CD4-positive, alpha-beta memory T cell (primary cell): ENCODE results near the gene CLSTN3. TPM values are rescaled to one million over a fixed set of nuclear protein-coding genes. Genes with fewer than 3 reads are reported as not detected.

Source experiments
- CTCF ChIA-PET: fragments of 350-600 bp; sonication (Branson Sonifier 250); formaldehyde crosslinking; loops from one replicate; lab custom pipeline; 2021; ENCODE audit warnings: inconsistent platforms; ENCODE audit not compliant: partially characterized antibody; lab: Charles Lee
- POLR2A ChIA-PET: fragments of 350-600 bp; sonication (Branson Sonifier 250); formaldehyde crosslinking; loops from one replicate; lab custom pipeline; 2021; ENCODE audit not compliant: partially characterized antibody; lab: Charles Lee
- DNase-seq, 5 donors: peaks; one replicate each; pipeline versions ENCODE4 v3.0.0 to v3.0.0-alpha.2; 2020 to 2022; ENCODE audit warnings: mixed read lengths in 1 of 5
- H3K27ac ChIP-seq: one replicate; pipeline ENCODE4 v1.7.0; 2013; ENCODE audit warnings: low read depth, low read length
- H3K27me3 ChIP-seq: 2 replicates; pipeline ENCODE4 v1.7.0; 2013; ENCODE audit warnings: mild to moderate bottlenecking, low read length, moderate library complexity; ENCODE audit not compliant: insufficient read depth
- H3K36me3 ChIP-seq: 2 replicates; pipeline ENCODE4 v1.7.0; 2013; ENCODE audit warnings: mild to moderate bottlenecking, low read length, moderate library complexity; ENCODE audit not compliant: insufficient read depth
- H3K4me1 ChIP-seq: 2 replicates; pipeline ENCODE4 v1.7.0; 2013; ENCODE audit warnings: mild to moderate bottlenecking, low read length, moderate library complexity; ENCODE audit not compliant: insufficient read depth
- H3K4me3 ChIP-seq, 2 donors: one replicate each; pipeline ENCODE4 v1.7.0; 2013; ENCODE audit warnings: low read length in 2 of 2, mild to moderate bottlenecking in 1 of 2
- H3K9me3 ChIP-seq, 2 donors: one replicate each; pipeline ENCODE4 v1.7.0; 2013; ENCODE audit warnings: low read length in 2 of 2, control low read depth in 1 of 2; ENCODE audit not compliant: control insufficient read depth in 1 of 2
- H3K27ac Mint-ChIP-seq, 7 donors: one replicate each; pipeline ENCODE4 v1.8.0; 2020 to 2021; ENCODE audit warnings: mixed read lengths in 7 of 7, mild to moderate bottlenecking in 6 of 7, inconsistent platforms in 3 of 7, moderate library complexity in 3 of 7
- H3K27me3 Mint-ChIP-seq, 2 donors: one replicate each; pipeline ENCODE4 v1.8.0; 2020 to 2021; ENCODE audit warnings: mixed read lengths in 2 of 2
- H3K36me3 Mint-ChIP-seq, 2 donors: one replicate each; pipeline ENCODE4 v1.8.0; 2020 to 2021; ENCODE audit warnings: mixed read lengths in 2 of 2, inconsistent platforms in 1 of 2, mild to moderate bottlenecking in 1 of 2
- H3K4me1 Mint-ChIP-seq, 4 donors: one replicate each; pipeline ENCODE4 v1.8.0; 2020 to 2021; ENCODE audit warnings: mixed read lengths in 4 of 4, mild to moderate bottlenecking in 1 of 4
- H3K4me3 Mint-ChIP-seq, 8 donors: one replicate each; pipeline ENCODE4 v1.8.0; 2020 to 2021; ENCODE audit warnings: mixed read lengths in 8 of 8, mild to moderate bottlenecking in 7 of 8, moderate library complexity in 6 of 8, inconsistent platforms in 3 of 8
- H3K9me3 Mint-ChIP-seq, 8 donors: one replicate each; pipeline ENCODE4 v1.8.0; 2020 to 2021; ENCODE audit warnings: mixed read lengths in 8 of 8, mild to moderate bottlenecking in 5 of 8, inconsistent platforms in 3 of 8, moderate library complexity in 1 of 8
- intact Hi-C: fragments of 100-400 bp; cut with micrococcal nuclease; formaldehyde crosslinking; loops from one replicate; pipeline ENCODE4 v1.15.1; 2023
- polyA plus RNA-seq, 2 donors: library from polyadenylated mRNA; unstranded; fragments of 300-500 nt; fragmentation: Illumina TruSeq; gene quantifications; one replicate each; pipeline ENCODE4 v1.2.3, GENCODE V29; 2021
- total RNA-seq, 2 experiments: library from RNA; stranded (reverse); gene quantifications; one replicate each; pipeline ENCODE4 v1.2.3, GENCODE V29; 2021

CLSTN3 gene
- total RNA-seq (10 to 100 TPM; 50.7 to 58.5 TPM), polyA plus RNA-seq (1 to 10 TPM; 6.7 to 7.5 TPM)

DNA sequence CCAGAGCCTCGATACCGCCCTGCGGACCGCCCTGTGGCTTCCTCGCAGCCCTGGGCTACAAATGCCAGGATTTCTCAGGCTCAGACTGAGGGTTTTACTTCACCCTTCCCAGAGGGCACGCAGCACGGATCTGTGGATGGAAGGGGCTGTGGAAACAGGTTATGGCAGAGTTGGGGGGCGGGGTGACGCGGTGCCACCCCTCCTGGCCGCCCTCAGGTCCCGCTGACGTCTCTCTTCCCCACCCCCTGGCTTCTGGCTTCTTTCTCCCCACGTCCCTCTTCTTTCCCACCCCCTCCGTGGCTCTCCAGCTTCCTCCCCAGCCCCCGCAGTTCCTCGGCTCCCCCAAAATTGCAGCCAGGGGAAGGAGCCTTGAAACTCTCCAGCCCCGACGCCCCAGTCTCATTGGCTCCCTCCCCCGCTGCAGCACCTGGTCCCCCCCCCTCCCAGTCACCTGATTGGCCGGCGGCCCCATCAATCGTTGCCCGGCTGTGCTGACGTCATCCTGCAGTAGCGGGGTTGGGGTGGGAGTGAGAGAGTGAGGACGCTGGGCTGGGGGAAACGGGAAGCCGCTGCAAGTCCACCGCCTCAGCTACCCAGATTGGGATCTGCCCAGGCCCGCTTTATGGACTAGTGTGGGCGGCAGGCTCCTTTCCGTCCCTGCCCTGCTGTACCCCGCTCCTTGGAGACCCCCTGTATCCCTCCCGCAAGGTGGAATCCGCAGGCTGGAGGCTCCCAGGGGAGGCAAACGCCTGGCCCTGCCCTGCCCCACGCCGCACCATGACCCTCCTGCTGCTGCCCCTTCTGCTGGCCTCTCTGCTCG is at the start of gene CLSTN3:
CLSTN3 (plus strand) TSS at position 500 of the 820 bp plus-strand sequence; CDS start at position 778, 278 bp downstream.
- peak within 1 kb of the TSS; percentile 80 for H3K27ac ChIP-seq
- H3K27me3 Mint-ChIP-seq, result no peaks in the 10 kb centered on the region
- peaks cover 24% of the 10 kb centered on the region for H3K4me1 ChIP-seq
- CTCF ChIA-PET, result interaction anchor here (1.1 to 1.8 kb wide), 3 partner anchors 15 to 59 kb away, joined by 3 to 6 read pairs (median 4); partner anchors contain the start of gene PEX5
- peaks cover 23 to 49% (median 29%) of the 10 kb centered on the region in 4 donors for H3K4me1 Mint-ChIP-seq
- H3K9me3 ChIP-seq, result no peaks in the 10 kb centered on the region
- H3K9me3 Mint-ChIP-seq, result no peaks in the 10 kb centered on the region
- peak within 1 kb of the TSS; percentile 94 to 99 (median 97) for H3K27ac Mint-ChIP-seq
- POLR2A ChIA-PET, result interaction anchor here (1.0 to 2.5 kb wide), 4 partner anchors 11 to 186 kb away, joined by 3 to 7 read pairs (median 4); partner anchors contain the start of genes C12orf57 and RNU7-1
- intact Hi-C loops, result loop anchor here (2.0 kb wide), 1 partner anchor 21 kb away; the partner anchor contains the start of gene C1RL
- DNase-seq, result peak; percentile 82 to 91 (median 85)
- H3K4me3 Mint-ChIP-seq, result peak within 1 kb of the TSS; percentile 95 to 99 (median 96)
- peak within 1 kb of the TSS; percentile 85 to 94 for H3K4me3 ChIP-seq
- peaks cover 3 to 36% of the 10 kb centered on the region in 2 donors for H3K36me3 Mint-ChIP-seq
- no peaks in the 10 kb centered on the region for H3K27me3 ChIP-seq
- H3K36me3 ChIP-seq, result peaks cover 9% of the 10 kb centered on the region

DNA sequence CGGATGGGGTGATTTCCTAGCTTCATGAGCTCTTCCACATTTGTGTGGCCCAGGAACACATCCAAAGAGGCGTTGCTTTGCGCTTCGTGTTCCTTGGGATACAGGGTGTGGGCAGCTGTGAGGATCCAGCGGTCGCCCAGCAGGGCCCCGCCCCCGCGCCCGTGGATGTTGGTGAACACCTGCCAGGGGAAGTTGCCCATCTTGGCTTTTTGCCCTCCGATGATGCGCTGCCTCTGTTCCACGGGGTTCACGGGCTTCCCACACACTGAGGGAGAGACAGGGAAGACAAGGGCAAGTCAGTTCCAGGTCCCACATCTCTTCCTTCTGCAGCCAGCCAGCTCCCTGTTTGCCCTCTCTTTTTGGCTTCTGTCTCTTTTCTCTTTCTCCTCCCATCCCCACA is 49.1 kb upstream of the CLSTN3 start:
- no peaks in the 10 kb centered on the region for H3K36me3 ChIP-seq
- H3K4me1 Mint-ChIP-seq, result no peaks in the 10 kb centered on the region
- CTCF ChIA-PET, result no interaction called here
- H3K27me3 ChIP-seq, result no peaks in the 10 kb centered on the region
- peaks cover 0 to 3% (median 0%) of the 10 kb centered on the region in 8 donors for H3K9me3 Mint-ChIP-seq
- H3K4me1 ChIP-seq, result no peaks in the 10 kb centered on the region
- H3K27ac ChIP-seq, result no peak overlapping the region
- no peak overlapping the region for H3K27ac Mint-ChIP-seq
- no peaks in the 10 kb centered on the region for H3K9me3 ChIP-seq
- H3K27me3 Mint-ChIP-seq, result peaks cover 3% of the 10 kb centered on the region in 2 donors
- no peak overlapping the region for H3K4me3 ChIP-seq
- no peak for DNase-seq
- no peak overlapping the region for H3K4me3 Mint-ChIP-seq
- H3K36me3 Mint-ChIP-seq, result peaks cover 0 to 5% of the 10 kb centered on the region in 2 donors
- intact Hi-C loops, result no loop called here
- POLR2A ChIA-PET, result no interaction called here

DNA sequence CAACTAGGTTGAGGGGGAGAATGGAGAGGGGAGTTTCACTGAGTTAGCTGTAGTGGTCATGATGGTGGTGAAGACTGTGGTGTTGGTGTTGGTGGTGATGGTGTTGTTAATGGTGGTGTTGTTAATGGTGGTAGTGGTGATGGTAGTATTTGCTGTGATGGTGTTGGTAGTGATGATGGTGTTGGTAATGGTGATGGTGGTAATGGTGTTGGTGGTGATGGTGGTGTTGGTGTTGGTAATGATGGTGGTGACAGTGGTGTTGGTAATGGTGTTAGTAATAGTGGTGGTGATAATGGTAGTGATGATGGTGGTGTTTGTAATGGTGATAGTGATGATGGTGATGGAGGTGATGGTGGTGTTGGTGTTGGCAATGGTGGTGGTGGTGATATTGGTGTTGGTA is 47.0 kb upstream of the CLSTN3 start:
- H3K4me1 Mint-ChIP-seq, result no peaks in the 10 kb centered on the region
- H3K4me1 ChIP-seq, result no peaks in the 10 kb centered on the region
- intact Hi-C loops, result no loop called here
- POLR2A ChIA-PET, result no interaction called here
- peaks cover 0 to 3% (median 0%) of the 10 kb centered on the region in 8 donors for H3K9me3 Mint-ChIP-seq
- no peak for DNase-seq
- CTCF ChIA-PET, result no interaction called here
- no peak overlapping the region for H3K27ac ChIP-seq
- H3K4me3 Mint-ChIP-seq, result no peak overlapping the region
- no peaks in the 10 kb centered on the region for H3K27me3 ChIP-seq
- no peaks in the 10 kb centered on the region for H3K9me3 ChIP-seq
- no peak overlapping the region for H3K4me3 ChIP-seq
- no peak overlapping the region for H3K27ac Mint-ChIP-seq
- peaks cover 0 to 3% of the 10 kb centered on the region in 2 donors for H3K27me3 Mint-ChIP-seq
- H3K36me3 Mint-ChIP-seq, result peaks cover 0 to 5% of the 10 kb centered on the region in 2 donors
- H3K36me3 ChIP-seq, result no peaks in the 10 kb centered on the region

DNA sequence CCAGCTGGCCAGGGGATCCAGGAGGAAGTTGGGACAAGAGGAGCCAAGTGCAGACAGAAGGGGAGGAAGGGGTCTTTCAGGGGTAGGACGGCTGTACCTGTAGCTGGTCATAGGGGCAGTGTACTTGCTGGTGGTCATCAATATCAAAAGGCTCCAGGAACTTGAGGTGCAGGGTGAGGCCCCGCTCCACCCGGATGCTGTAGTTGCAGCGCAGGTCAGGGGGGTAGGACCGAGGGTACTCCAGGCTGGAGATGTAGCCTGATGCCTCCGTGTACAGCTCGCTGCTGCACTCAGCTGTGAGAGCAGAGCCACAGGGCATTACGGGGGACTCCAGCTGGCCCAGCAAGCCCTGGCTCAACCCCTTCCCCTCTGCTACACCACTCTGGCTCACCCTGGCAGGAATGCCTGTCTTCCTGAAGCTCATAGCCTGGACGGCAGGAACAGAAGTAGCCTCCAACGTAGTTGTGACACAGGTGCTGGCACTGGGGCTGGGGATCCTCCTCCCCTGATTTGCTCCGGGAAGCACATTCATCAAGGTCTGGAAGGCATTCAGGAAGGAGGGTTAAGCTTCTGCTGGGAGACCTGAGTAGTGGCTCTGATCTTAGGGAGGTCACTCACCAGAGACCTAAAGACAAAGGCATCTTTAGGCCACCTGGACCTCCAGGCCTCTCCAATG is 40.8 kb upstream of the CLSTN3 start:
- H3K9me3 Mint-ChIP-seq, result no peaks in the 10 kb centered on the region
- peaks cover 0 to 2% of the 10 kb centered on the region in 2 donors for H3K36me3 Mint-ChIP-seq
- Histone ChIP-seq H3K4me1 (peaks cover 15% of the 10 kb centered on the region), H3K27me3 (no peaks in the 10 kb centered on the region), H3K27ac (no peak overlapping the region), H3K9me3 (no peaks in the 10 kb centered on the region), H3K36me3 (no peaks in the 10 kb centered on the region), H3K4me3 (no peak overlapping the region)
- no peak overlapping the region for H3K4me3 Mint-ChIP-seq
- CTCF ChIA-PET, result interaction anchor here (1.3 to 5.3 kb wide), 3 partner anchors 18 to 144 kb away, joined by 3 to 29 read pairs (median 7); partner anchors contain the start of gene C1RL
- POLR2A ChIA-PET, result interaction anchor here (1.2 kb wide), 1 partner anchor 145 kb away, joined by 4 read pairs; no protein-coding TSS in a partner anchor
- DNase-seq, result no peak
- H3K4me1 Mint-ChIP-seq, result peaks cover 6 to 12% (median 8%) of the 10 kb centered on the region in 4 donors
- peak overlapping the region in 1 of 7 donors; percentile 38 for H3K27ac Mint-ChIP-seq
- no peaks in the 10 kb centered on the region for H3K27me3 Mint-ChIP-seq
- intact Hi-C loops, result no loop called here

DNA sequence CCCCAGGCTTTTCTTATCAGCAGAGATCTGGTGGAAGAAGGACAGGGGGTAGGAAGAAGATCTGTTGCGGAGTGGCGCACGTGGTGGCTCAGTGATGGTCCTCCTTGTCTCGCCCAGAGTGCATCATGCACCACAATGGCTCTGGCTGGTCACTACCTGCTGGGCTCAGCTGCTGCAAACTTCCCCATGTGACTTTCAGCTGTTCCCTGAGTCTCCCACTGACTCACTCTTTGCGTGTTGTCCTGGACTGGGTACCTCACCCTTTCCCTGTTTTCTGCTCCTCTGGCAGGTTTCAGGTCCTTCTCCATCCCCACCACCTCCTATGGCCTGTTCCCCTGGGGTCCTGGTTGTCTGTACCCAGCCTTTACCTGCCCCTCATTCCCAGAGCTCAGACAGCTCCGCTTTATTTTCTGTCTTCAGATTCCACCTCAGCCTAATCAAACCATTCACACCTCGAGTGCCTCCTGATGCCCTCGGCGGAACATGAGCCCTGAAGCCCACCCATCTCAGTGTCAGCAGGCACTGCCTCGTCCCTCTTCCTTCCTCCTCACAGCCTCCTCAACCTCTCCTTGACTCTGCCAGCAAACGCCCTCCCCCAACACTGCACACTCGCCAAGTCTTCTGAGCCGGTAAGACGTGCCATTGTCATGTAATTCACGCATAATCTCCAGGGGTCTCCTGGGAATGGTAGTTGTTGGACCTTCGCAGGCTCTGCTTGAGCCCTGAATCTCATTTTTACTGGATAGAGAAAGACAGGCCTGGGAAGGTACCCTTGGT is 39.8 kb upstream of the CLSTN3 start:
- Histone ChIP-seq H3K27me3 (no peaks in the 10 kb centered on the region), H3K4me1 (peaks cover 15% of the 10 kb centered on the region), H3K27ac (no peak overlapping the region), H3K9me3 (no peaks in the 10 kb centered on the region), H3K36me3 (no peaks in the 10 kb centered on the region), H3K4me3 (no peak overlapping the region)
- H3K27ac Mint-ChIP-seq, result peak overlapping the region in 1 of 7 donors; percentile 88
- H3K4me1 Mint-ChIP-seq, result peaks cover 6 to 12% (median 8%) of the 10 kb centered on the region in 4 donors
- H3K4me3 Mint-ChIP-seq, result peak overlapping the region in 1 of 8 donors; percentile 20
- H3K9me3 Mint-ChIP-seq, result peaks cover 0 to 1% (median 0%) of the 10 kb centered on the region in 8 donors
- H3K36me3 Mint-ChIP-seq, result peaks cover 0 to 3% of the 10 kb centered on the region in 2 donors
- no peak for DNase-seq
- ChIA-PET POLR2A (interaction anchor here (1.2 kb wide), 2 partner anchors 146 to 223 kb away, joined by 3 to 4 read pairs; partner anchors contain the start of gene TPI1), CTCF (interaction anchor here (1.0 to 5.3 kb wide), 7 partner anchors 12 to 167 kb away, joined by 3 to 29 read pairs (median 5); partner anchors contain the start of genes C12orf57, C1RL and RNU7-1)
- no peaks in the 10 kb centered on the region for H3K27me3 Mint-ChIP-seq
- intact Hi-C loops, result loop anchor here (5.0 kb wide), 1 partner anchor 73 kb away; the partner anchor contains the start of gene LPCAT3

DNA sequence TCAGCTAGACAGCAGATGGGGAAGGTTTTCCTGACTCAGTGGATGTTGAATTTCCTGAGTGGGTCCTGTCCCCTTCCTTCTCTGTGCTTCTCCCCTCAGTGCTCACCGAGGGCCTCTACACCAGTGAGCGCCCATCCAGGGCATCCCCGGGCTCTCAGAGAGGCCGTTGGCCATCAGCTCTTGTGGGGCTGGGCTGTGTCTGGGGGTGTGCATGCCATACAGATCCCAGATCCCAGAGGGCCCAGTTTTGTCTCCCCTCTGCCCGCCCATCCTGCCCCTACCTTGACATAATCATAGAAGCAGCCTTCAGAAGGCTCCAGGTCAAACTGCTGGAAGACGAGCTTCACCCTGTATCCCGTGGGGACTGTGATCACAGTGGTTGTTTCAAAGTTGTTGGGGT is 39.0 kb upstream of the CLSTN3 start:
- Mint-ChIP-seq H3K27ac (peak overlapping the region in 1 of 7 donors; percentile 81), H3K4me1 (peaks cover 6 to 12% (median 8%) of the 10 kb centered on the region in 4 donors), H3K36me3 (peaks cover 0 to 3% of the 10 kb centered on the region in 2 donors), H3K4me3 (peak overlapping the region in 2 of 8 donors; percentile 17 to 21), H3K9me3 (peaks cover 0 to 1% (median 0%) of the 10 kb centered on the region in 8 donors), H3K27me3 (no peaks in the 10 kb centered on the region)
- Histone ChIP-seq H3K9me3 (no peaks in the 10 kb centered on the region), H3K27ac (no peak overlapping the region), H3K4me3 (no peak overlapping the region), H3K27me3 (no peaks in the 10 kb centered on the region), H3K36me3 (no peaks in the 10 kb centered on the region), H3K4me1 (peaks cover 15% of the 10 kb centered on the region)
- ChIA-PET POLR2A (interaction anchor here (1.2 kb wide), 1 partner anchor 224 kb away, joined by 3 read pairs; the partner anchor contains the start of gene TPI1), CTCF (interaction anchor here (0.9 to 5.3 kb wide), 10 partner anchors 11 to 167 kb away, joined by 3 to 29 read pairs (median 3); partner anchors contain the start of genes C12orf57, C1RL and RNU7-1)
- no peak for DNase-seq
- intact Hi-C loops, result loop anchor here (5.0 kb wide), 1 partner anchor 74 kb away; the partner anchor contains the start of gene LPCAT3
